Measurements from ENCODE around the gene CDYL2.

DNA sequence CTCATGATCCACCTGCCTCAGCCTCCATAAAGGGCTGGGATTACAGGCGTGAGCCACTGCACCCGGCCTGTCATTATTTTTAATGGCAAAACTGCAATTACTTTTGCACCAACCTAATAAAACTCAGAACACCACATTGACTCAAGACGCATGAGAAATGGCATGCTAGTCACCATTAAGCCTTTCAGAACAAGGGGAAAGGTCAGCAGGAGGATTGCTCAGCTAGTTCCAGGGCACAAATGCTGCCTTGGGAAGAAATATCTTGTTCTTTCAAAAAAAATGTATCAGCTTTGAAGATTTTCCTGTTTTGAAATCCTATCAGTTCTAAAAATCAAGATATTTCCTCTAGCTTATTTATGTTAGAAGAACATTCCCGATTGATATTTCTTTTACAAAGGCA lies 32.4 kb upstream of the CDYL2 start:
- TF ChIP-seq, protein P1, sequence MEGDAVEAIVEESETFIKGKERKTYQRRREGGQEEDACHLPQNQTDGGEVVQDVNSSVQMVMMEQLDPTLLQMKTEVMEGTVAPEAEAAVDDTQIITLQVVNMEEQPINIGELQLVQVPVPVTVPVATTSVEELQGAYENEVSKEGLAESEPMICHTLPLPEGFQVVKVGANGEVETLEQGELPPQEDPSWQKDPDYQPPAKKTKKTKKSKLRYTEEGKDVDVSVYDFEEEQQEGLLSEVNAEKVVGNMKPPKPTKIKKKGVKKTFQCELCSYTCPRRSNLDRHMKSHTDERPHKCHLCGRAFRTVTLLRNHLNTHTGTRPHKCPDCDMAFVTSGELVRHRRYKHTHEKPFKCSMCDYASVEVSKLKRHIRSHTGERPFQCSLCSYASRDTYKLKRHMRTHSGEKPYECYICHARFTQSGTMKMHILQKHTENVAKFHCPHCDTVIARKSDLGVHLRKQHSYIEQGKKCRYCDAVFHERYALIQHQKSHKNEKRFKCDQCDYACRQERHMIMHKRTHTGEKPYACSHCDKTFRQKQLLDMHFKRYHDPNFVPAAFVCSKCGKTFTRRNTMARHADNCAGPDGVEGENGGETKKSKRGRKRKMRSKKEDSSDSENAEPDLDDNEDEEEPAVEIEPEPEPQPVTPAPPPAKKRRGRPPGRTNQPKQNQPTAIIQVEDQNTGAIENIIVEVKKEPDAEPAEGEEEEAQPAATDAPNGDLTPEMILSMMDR (IDR thresholded peaks at IDR 0.05) = no peak
- TF ChIP-seq POLR2A (IDR thresholded peaks at IDR 0.05) (no peak), EP300 (IDR thresholded peaks at IDR 0.05; ENCODE audit: low read depth) (no peak), POLR2AphosphoS5 (IDR thresholded peaks at IDR 0.05) (no peak)
